SU-DHL-6 (cell line): Measurements from ENCODE around the gene CREBZF.
"Not testable (repeated sequence)": the region's sequence is repeated elsewhere in the genome, so short reads cannot be mapped to it uniquely, and the experiment has no call there.

Source experiments
- H2AFZ ChIP-seq: fragments of 200-600 bp; sonication (generic); 2 replicates; pipeline ENCODE4 v1.6.1; 2014; ENCODE audit warnings: low read depth, mild to moderate bottlenecking, moderate library complexity, mixed read lengths, antibody characterized with exemption, low read length; ENCODE audit not compliant: severe bottlenecking
- H3F3A ChIP-seq: fragments of 200-600 bp; shearing (Covaris generic); 2 replicates; pipeline ENCODE4 v1.6.0; 2016; ENCODE audit warnings: antibody characterized with exemption, mild to moderate bottlenecking; ENCODE audit not compliant: insufficient read depth
- H3K27ac ChIP-seq: fragments of 200-600 bp; sonication (generic); 2 replicates; pipeline ENCODE4 v1.5.1; 2016; ENCODE audit warnings: low read depth, mild to moderate bottlenecking, low read length, moderate library complexity, mixed read lengths
- H3K27me3 ChIP-seq: fragments of 200-600 bp; sonication (generic), shearing (Covaris generic); 2 replicates; pipeline ENCODE4 v1.6.0; 2014; ENCODE audit warnings: mild to moderate bottlenecking, low read length
- H3K36me3 ChIP-seq: fragments of 200-600 bp; sonication (generic); 2 replicates; pipeline ENCODE4 v1.6.1; 2014; ENCODE audit warnings: mild to moderate bottlenecking, low read length, mixed read lengths
- H3K4me2 ChIP-seq: fragments of 300-600, 200-600 bp; shearing (Covaris generic), sonication (generic); 2 replicates; pipeline ENCODE4 v1.6.0; 2014; ENCODE audit warnings: low read length, low read depth, mild to moderate bottlenecking; ENCODE audit not compliant: poor library complexity, severe bottlenecking
- H3K4me3 ChIP-seq: fragments of 200-600 bp; sonication (generic); 2 replicates; pipeline ENCODE4 v1.5.1; 2014; ENCODE audit warnings: antibody characterized with exemption, low read length, mild to moderate bottlenecking, mixed read lengths; ENCODE audit not compliant: insufficient read depth, poor library complexity, severe bottlenecking
- H3K79me2 ChIP-seq: fragments of 200-600 bp; sonication (generic); 2 replicates; pipeline ENCODE4 v1.6.1; 2014; ENCODE audit warnings: mild to moderate bottlenecking, low read length, moderate library complexity; ENCODE audit not compliant: insufficient read depth
- H3K9ac ChIP-seq: fragments of 200-600 bp; sonication (generic); 2 replicates; pipeline ENCODE4 v1.7.0; 2014; ENCODE audit warnings: mild to moderate bottlenecking, low read length
- H3K9me2 ChIP-seq: fragments of 200-600 bp; sonication (generic); replicated peaks from 2 replicates; pipeline ENCODE4 v1.6.1; 2014; ENCODE audit warnings: low read length; ENCODE audit not compliant: insufficient read depth
- H3K9me3 ChIP-seq: fragments of 200-600 bp; sonication (generic); 2 replicates; pipeline ENCODE4 v1.6.1; 2014; ENCODE audit warnings: low read length, mixed read lengths; ENCODE audit not compliant: insufficient read depth
- H4K20me1 ChIP-seq: fragments of 200-600 bp; sonication (generic); 2 replicates; pipeline ENCODE4 v1.6.1; 2014; ENCODE audit warnings: low read depth, mild to moderate bottlenecking, antibody characterized with exemption, low read length, moderate library complexity, mixed read lengths
- CTCF ChIP-seq: fragments of 200-600 bp; sonication (generic); IDR thresholded peaks from one replicate; pipeline ENCODE4 v1.5.1; 2017; ENCODE audit warnings: antibody characterized with exemption, mild to moderate bottlenecking, low read length, moderate library complexity; ENCODE audit not compliant: insufficient read depth, poor library complexity, severe bottlenecking
- EZH2phosphoT487 ChIP-seq: fragments of 200-600 bp; sonication (generic), shearing (Covaris generic); conservative IDR thresholded peaks from 2 replicates; pipeline ENCODE4 v1.6.1; 2018; ENCODE audit warnings: mild to moderate bottlenecking, antibody characterized with exemption, low read length, moderate library complexity, mixed read lengths

The CREBZF gene

GRCh38 chr11:85679576-85679975 is 14.6 kb upstream of the CREBZF start:
- H3K36me3 ChIP-seq, result no peaks in the 10 kb centered on the region
- H3K4me2 ChIP-seq, result no peak overlapping the region
- H3F3A ChIP-seq, result peaks cover 9% of the 10 kb centered on the region; the same call in 1 of the 2 replicates
- H3K27me3 ChIP-seq, result no peaks in the 10 kb centered on the region
- TF ChIP-seq CTCF (no peak), EZH2phosphoT487 (no peak)
- H3K27ac ChIP-seq, result no peak overlapping the region
- no peaks in the 10 kb centered on the region for H3K79me2 ChIP-seq
- no peak overlapping the region for H2AFZ ChIP-seq
- no peak overlapping the region for H3K4me3 ChIP-seq
- no peaks in the 10 kb centered on the region for H4K20me1 ChIP-seq
- H3K9me2 ChIP-seq, result no peaks in the 10 kb centered on the region
- H3K9ac ChIP-seq, result no peak overlapping the region
- H3K9me3 ChIP-seq, result no peaks in the 10 kb centered on the region

GRCh38 chr11:85673393-85673792 is 8.5 kb upstream of the CREBZF start:
- Histone ChIP-seq H2AFZ (no peak overlapping the region), H4K20me1 (no peaks in the 10 kb centered on the region), H3K36me3 (no peaks in the 10 kb centered on the region), H3K27me3 (no peaks in the 10 kb centered on the region), H3F3A (no peaks in the 10 kb centered on the region), H3K9ac (no peak overlapping the region), H3K9me3 (no peaks in the 10 kb centered on the region), H3K4me2 (no peak overlapping the region), H3K9me2 (no peaks in the 10 kb centered on the region), H3K27ac (no peak overlapping the region), H3K4me3 (no peak overlapping the region), H3K79me2 (no peaks in the 10 kb centered on the region)
- TF ChIP-seq EZH2phosphoT487, result no peak
- TF ChIP-seq CTCF, result no peak

GRCh38 chr11:85672105-85672902 is 7.4 kb upstream of the CREBZF start:
- H3K9me2 ChIP-seq, result no peaks in the 10 kb centered on the region
- TF ChIP-seq CTCF (no peak), EZH2phosphoT487 (no peak)
- no peaks in the 10 kb centered on the region for H3F3A ChIP-seq
- no peaks in the 10 kb centered on the region for H3K27me3 ChIP-seq
- no peaks in the 10 kb centered on the region for H4K20me1 ChIP-seq
- no peak overlapping the region for H3K4me2 ChIP-seq
- no peaks in the 10 kb centered on the region for H3K79me2 ChIP-seq
- H3K9me3 ChIP-seq, result no peaks in the 10 kb centered on the region
- H3K36me3 ChIP-seq, result no peaks in the 10 kb centered on the region
- H3K4me3 ChIP-seq, result no peak overlapping the region
- H3K9ac ChIP-seq, result no peak overlapping the region
- H3K27ac ChIP-seq, result no peak overlapping the region
- no peak overlapping the region for H2AFZ ChIP-seq

DNA sequence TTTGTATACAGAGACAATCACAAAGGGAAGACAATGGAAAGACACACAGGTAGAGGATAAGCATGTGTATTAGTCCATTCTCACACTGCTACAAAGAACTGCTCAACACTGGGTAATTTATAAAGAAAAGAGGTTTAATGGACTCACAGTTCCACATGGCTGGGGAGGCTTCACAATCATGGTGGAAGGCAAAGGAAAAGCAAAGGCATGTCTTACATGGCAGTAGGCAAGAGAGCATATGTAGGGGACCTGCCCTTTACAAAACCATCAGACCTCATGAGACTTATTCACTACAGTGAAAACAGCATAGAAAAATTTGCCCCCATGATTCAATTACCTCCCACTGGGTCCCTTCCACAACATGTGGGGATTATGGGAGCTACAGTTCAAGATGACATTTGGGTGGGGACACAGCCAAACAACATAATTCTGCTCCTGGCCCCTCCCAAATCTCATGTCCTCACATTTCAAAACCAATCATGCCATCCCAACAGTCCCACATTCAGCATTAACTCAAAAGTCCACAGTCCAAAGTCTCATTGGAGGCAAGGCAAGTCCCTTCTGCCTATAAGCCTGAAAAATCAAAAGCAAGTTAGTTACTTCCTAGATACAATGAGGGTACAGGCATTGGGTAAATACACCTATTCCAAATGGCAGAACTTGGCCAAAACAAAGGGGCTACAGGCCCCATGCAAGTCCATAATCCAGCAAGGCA is 6.2 kb upstream of the CREBZF start:
- not testable (repeated sequence) for H3K36me3 ChIP-seq

More for the DNA sequence above, 6.2 kb upstream of the CREBZF start:
- H2AFZ ChIP-seq, H3F3A ChIP-seq, H3K79me2 ChIP-seq, H3K9me3 ChIP-seq, H3K27me3 ChIP-seq, H3K27ac ChIP-seq, H3K9me2 ChIP-seq, H4K20me1 ChIP-seq, H3K9ac ChIP-seq, H3K4me2 ChIP-seq, H3K4me3 ChIP-seq: not testable (repeated sequence)
